ENCODE data around the gene ZMIZ2. TPM values are rescaled to one million over a fixed set of nuclear protein-coding genes. Genes with fewer than 3 reads are reported as not detected.
A peak's percentile ranks its signal among the peaks of the same experiment; 100 is the strongest.
"Not testable (repeated sequence)": the region's sequence is repeated elsewhere in the genome, so short reads cannot be mapped to it uniquely, and the experiment has no call there.

The ZMIZ2 gene, protein sequence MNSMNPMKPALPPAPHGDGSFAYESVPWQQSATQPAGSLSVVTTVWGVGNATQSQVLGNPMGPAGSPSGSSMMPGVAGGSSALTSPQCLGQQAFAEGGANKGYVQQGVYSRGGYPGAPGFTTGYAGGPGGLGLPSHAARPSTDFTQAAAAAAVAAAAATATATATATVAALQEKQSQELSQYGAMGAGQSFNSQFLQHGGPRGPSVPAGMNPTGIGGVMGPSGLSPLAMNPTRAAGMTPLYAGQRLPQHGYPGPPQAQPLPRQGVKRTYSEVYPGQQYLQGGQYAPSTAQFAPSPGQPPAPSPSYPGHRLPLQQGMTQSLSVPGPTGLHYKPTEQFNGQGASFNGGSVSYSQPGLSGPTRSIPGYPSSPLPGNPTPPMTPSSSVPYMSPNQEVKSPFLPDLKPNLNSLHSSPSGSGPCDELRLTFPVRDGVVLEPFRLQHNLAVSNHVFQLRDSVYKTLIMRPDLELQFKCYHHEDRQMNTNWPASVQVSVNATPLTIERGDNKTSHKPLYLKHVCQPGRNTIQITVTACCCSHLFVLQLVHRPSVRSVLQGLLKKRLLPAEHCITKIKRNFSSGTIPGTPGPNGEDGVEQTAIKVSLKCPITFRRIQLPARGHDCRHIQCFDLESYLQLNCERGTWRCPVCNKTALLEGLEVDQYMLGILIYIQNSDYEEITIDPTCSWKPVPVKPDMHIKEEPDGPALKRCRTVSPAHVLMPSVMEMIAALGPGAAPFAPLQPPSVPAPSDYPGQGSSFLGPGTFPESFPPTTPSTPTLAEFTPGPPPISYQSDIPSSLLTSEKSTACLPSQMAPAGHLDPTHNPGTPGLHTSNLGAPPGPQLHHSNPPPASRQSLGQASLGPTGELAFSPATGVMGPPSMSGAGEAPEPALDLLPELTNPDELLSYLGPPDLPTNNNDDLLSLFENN
- total RNA-seq (2022) (94.4 and 100 TPM in 2 replicates), Bru-seq, nascent RNA (percentile 63 among the genes with signal in this experiment), BruChase-seq, experiment 1, labeled RNA remaining after a 6-hour chase (percentile 81 among the genes with signal in this experiment), BruChase-seq, experiment 2, labeled RNA remaining after a 2-hour chase (percentile 69 among the genes with signal in this experiment)
- long read RNA-seq, full-length matches to known transcripts: 18 of 112 reads
- long read RNA-seq, partial matches to known transcripts: 58 of 112 reads
- long read RNA-seq, other reads (novel, unspliced or antisense): 36 of 112 reads

- Mint-ChIP-seq H3K27me3 (ENCODE audit: insufficient read depth, unreplicated experiment) (no peaks in the 10 kb centered on the region), H3K4me1 (ENCODE audit: insufficient read depth, unreplicated experiment) (peaks cover 26% of the 10 kb centered on the region), H3K4me3 (ENCODE audit: unreplicated experiment) (peak within 1 kb of the TSS; percentile 74), H3K9me3 (ENCODE audit: unreplicated experiment) (no peaks in the 10 kb centered on the region), H3K27ac (ENCODE audit: low read depth, unreplicated experiment) (peak within 1 kb of the TSS; percentile 29), H3K36me3 (ENCODE audit: insufficient read depth, unreplicated experiment) (no peaks in the 10 kb centered on the region)
- DNase-seq (ENCODE audit: unreplicated experiment): peak; percentile 84
- intact Hi-C loops (cut with micrococcal nuclease): loop anchor here (5.0 to 10.0 kb wide), 4 partner anchors 47 to 161 kb away; partner anchors contain the start of genes OGDH and PPIA
- CTCF ChIA-PET: interaction anchor here (0.7 kb wide), 1 partner anchor 46 kb away, joined by 4 read pairs; no protein-coding TSS in a partner anchor
- POLR2A ChIA-PET: interaction anchor here (0.6 to 4.1 kb wide), 13 partner anchors 12 to 166 kb away, joined by 3 to 35 read pairs (median 4); partner anchors contain the start of genes H2AZ2, OGDH and TMED4
- no peak for TF ChIP-seq CTCF (IDR thresholded peaks at IDR 0.05; ENCODE audit: unreplicated experiment)
- BruUV-seq (replicated peaks): no TSS peak
These were observed at the start of gene ZMIZ2 for GRCh38 chr7:44748045-44748947. TSS of gene ZMIZ2 (plus strand) at chr7:44748847. CDS start at chr7:44756250, 7,403 bp downstream.

DNA sequence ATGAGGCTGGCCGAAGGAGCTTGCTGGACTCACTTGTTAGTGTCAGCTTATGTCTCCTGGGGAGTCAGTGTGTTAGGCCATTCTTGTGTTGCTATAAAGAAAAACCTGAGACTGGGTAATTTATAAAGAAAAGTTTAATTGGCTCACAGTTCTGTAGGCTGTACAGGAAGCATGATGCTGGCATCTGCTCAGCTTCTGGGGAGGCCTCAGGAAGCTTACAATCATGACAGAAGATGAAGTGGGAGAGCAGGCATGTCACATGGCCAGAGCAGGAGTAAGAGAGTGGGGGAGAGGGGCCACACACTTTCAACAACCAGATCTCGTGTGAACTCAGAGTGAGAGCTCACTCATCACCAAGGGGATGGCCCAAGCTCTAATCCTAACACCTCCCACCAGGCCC lies 49.0 kb upstream of the ZMIZ2 start:
- H3K9me3 Mint-ChIP-seq (ENCODE audit: unreplicated experiment); BruUV-seq (replicated peaks); DNase-seq (ENCODE audit: unreplicated experiment); H3K4me3 Mint-ChIP-seq (ENCODE audit: unreplicated experiment); CTCF ChIA-PET; H3K4me1 Mint-ChIP-seq (ENCODE audit: insufficient read depth, unreplicated experiment); H3K27ac Mint-ChIP-seq (ENCODE audit: low read depth, unreplicated experiment); H3K27me3 Mint-ChIP-seq (ENCODE audit: insufficient read depth, unreplicated experiment): not testable (repeated sequence)
- intact Hi-C loops (cut with micrococcal nuclease): loop anchor here (10.0 kb wide), 2 partner anchors 45 to 95 kb away; partner anchors contain the start of genes PPIA and ZMIZ2
- POLR2A ChIA-PET: interaction anchor here (0.6 kb wide), 2 partner anchors 25 to 93 kb away, joined by 3 to 4 read pairs; partner anchors contain the start of gene OGDH
- peaks cover 91% of the 10 kb centered on the region for H3K36me3 Mint-ChIP-seq (ENCODE audit: insufficient read depth, unreplicated experiment)

GRCh38 chr7:44700322-44700721 lies 48.3 kb upstream of the ZMIZ2 start:
- ChIA-PET POLR2A (no interaction called here), CTCF (interaction anchor here (0.5 kb wide), 1 partner anchor 45 kb away, joined by 4 read pairs; no protein-coding TSS in a partner anchor)
- Mint-ChIP-seq H3K36me3 (ENCODE audit: insufficient read depth, unreplicated experiment) (peaks cover 91% of the 10 kb centered on the region), H3K27ac (ENCODE audit: low read depth, unreplicated experiment) (no peak overlapping the region), H3K4me3 (ENCODE audit: unreplicated experiment) (no peak overlapping the region), H3K4me1 (ENCODE audit: insufficient read depth, unreplicated experiment) (no peaks in the 10 kb centered on the region), H3K27me3 (ENCODE audit: insufficient read depth, unreplicated experiment) (no peaks in the 10 kb centered on the region), H3K9me3 (ENCODE audit: unreplicated experiment) (no peaks in the 10 kb centered on the region)
- intact Hi-C loops (cut with micrococcal nuclease): no loop called here
- no peak for DNase-seq (ENCODE audit: unreplicated experiment)
- no peak for TF ChIP-seq CTCF (IDR thresholded peaks at IDR 0.05; ENCODE audit: unreplicated experiment)
- no TSS peak for BruUV-seq (replicated peaks)

DNA sequence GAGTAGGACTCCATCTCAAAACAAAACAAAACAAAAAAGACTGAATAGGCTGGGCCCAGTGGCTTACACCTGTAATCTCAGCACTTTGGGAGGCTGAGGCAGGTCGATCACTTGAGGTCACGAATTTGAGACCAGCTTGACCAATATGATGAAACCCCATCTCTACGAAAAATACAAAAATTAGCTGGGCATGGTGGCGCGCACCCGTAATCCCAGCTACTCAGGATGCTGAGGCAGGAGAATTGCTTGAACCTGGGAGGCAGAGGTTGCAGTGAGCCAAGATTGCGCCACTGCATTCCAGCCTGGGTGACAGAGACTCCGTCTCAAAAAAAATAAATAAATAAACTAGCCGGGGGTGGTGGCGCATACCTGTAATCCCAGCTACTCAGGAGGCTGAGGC lies 45.3 kb upstream of the ZMIZ2 start:
- CTCF ChIA-PET; H3K4me3 Mint-ChIP-seq (ENCODE audit: unreplicated experiment); BruUV-seq (replicated peaks); H3K4me1 Mint-ChIP-seq (ENCODE audit: insufficient read depth, unreplicated experiment); H3K9me3 Mint-ChIP-seq (ENCODE audit: unreplicated experiment); DNase-seq (ENCODE audit: unreplicated experiment); H3K27me3 Mint-ChIP-seq (ENCODE audit: insufficient read depth, unreplicated experiment); intact Hi-C loops (cut with micrococcal nuclease); H3K27ac Mint-ChIP-seq (ENCODE audit: low read depth, unreplicated experiment): not testable (repeated sequence)
- peaks cover 81% of the 10 kb centered on the region for H3K36me3 Mint-ChIP-seq (ENCODE audit: insufficient read depth, unreplicated experiment)
- POLR2A ChIA-PET: interaction anchor here (0.9 to 1.2 kb wide), 2 partner anchors 27 to 63 kb away, joined by 3 to 4 read pairs; no protein-coding TSS in a partner anchor
